Common myeloid progenitor, CD34-positive (primary cell): ENCODE measurements around the gene NFE2L1.

Experiments
- CTCF ChIA-PET: fragments of 350-600 bp; sonication (Branson Sonifier 250); formaldehyde crosslinking; loops from one replicate; lab custom pipeline; 2021; ENCODE audit warnings: antibody characterized with exemption; lab: Charles Lee
- POLR2A ChIA-PET: fragments of 350-600 bp; sonication (Branson Sonifier 250); formaldehyde crosslinking; loops from one replicate; lab custom pipeline; 2021; ENCODE audit warnings: antibody characterized with exemption; lab: Charles Lee
- DNase-seq, 3 donors: peaks; one replicate each; pipeline versions ENCODE4 v3.0.0 to v3.0.0-alpha.2; 2013
- H3K27ac ChIP-seq, 2 experiments: 1 replicate in 1 of 2; 2 replicates in 1 of 2; pipeline ENCODE4 v1.7.0; 2013; ENCODE audit warnings: inconsistent platforms in 2 of 2, low read length in 2 of 2, mild to moderate bottlenecking in 2 of 2, low read depth in 1 of 2, moderate library complexity in 1 of 2; ENCODE audit not compliant: severe bottlenecking in 2 of 2, insufficient read depth in 1 of 2, poor library complexity in 1 of 2
- H3K27me3 ChIP-seq, 5 experiments: replicated peaks in 2 of 5; 1 replicate in 3 of 5; 2 replicates in 2 of 5; pipeline versions ENCODE4 v1.6.1 to v1.7.0; 2013; ENCODE audit warnings: low read length in 4 of 5, mild to moderate bottlenecking in 2 of 5, moderate library complexity in 2 of 5, inconsistent platforms in 1 of 5; ENCODE audit not compliant: insufficient read depth in 5 of 5, control insufficient read depth in 4 of 5
- H3K36me3 ChIP-seq, 4 experiments: 1 replicate in 2 of 4; 2 replicates in 2 of 4; pipeline versions ENCODE4 v1.6.1 to v1.7.0; 2013; ENCODE audit warnings: low read length in 3 of 4, control low read depth in 1 of 4, mild to moderate bottlenecking in 1 of 4; ENCODE audit not compliant: control insufficient read depth in 4 of 4, insufficient read depth in 4 of 4
- H3K4me1 ChIP-seq, 4 experiments: 1 replicate in 3 of 4; 2 replicates in 1 of 4; pipeline versions ENCODE4 v1.6.1 to v1.7.1; 2013; ENCODE audit warnings: low read length in 3 of 4, mild to moderate bottlenecking in 3 of 4, control low read depth in 1 of 4, inconsistent platforms in 1 of 4, moderate library complexity in 1 of 4; ENCODE audit not compliant: control insufficient read depth in 4 of 4, insufficient read depth in 4 of 4; ENCODE audit errors: control extremely low read depth in 1 of 4
- H3K4me3 ChIP-seq, 7 experiments: 1 replicate in 4 of 7; 2 replicates in 3 of 7; pipeline versions ENCODE4 v1.5.1 to v1.7.0; 2013; ENCODE audit warnings: mild to moderate bottlenecking in 7 of 7, low read length in 6 of 7, moderate library complexity in 6 of 7, inconsistent platforms in 2 of 7, low read depth in 2 of 7, control low read depth in 1 of 7; ENCODE audit not compliant: insufficient read depth in 4 of 7, control insufficient read depth in 1 of 7; ENCODE audit errors: extremely low read depth in 1 of 7
- H3K9me3 ChIP-seq, 5 experiments: 1 replicate in 4 of 5; 2 replicates in 1 of 5; pipeline versions ENCODE4 v1.6.1 to v1.7.1; 2013; ENCODE audit warnings: low read length in 4 of 5, mild to moderate bottlenecking in 2 of 5, inconsistent platforms in 1 of 5, low read depth in 1 of 5, moderate library complexity in 1 of 5; ENCODE audit not compliant: control insufficient read depth in 4 of 5, insufficient read depth in 2 of 5; ENCODE audit errors: control extremely low read depth in 1 of 5
- WGBS: methylation state at CpG from one replicate; pipeline ENCODE4 v1.1.5; 2013; ENCODE audit not compliant: insufficient coverage; 5-methylcytosine and 5-hydroxymethylcytosine counted together

The NFE2L1 gene

GRCh38 chr17:48045316-48046001, 2.7 kb upstream of the NFE2L1 start:
- CTCF ChIA-PET: interaction anchor here (1.1 to 4.8 kb wide), 7 partner anchors 13 to 35 kb away, joined by 3 to 36 read pairs (median 4); no protein-coding TSS in a partner anchor
- Histone ChIP-seq H3K27me3 (no peaks in the 10 kb centered on the region), H3K4me1 (peaks cover 7 to 30% (median 23%) of the 10 kb centered on the region in 4 experiments), H3K36me3 (peaks cover 0 to 6% (median under 1%) of the 10 kb centered on the region in 4 experiments), H3K4me3 (no peak overlapping the region), H3K9me3 (no peaks in the 10 kb centered on the region), H3K27ac (no peak overlapping the region)
- WGBS: 86% methylated on average over 2 of the region's 8 CpGs
- POLR2A ChIA-PET: interaction anchor here (0.7 kb wide), 1 partner anchor 9 kb away, joined by 3 read pairs; no protein-coding TSS in a partner anchor
- no peak for DNase-seq

GRCh38 chr17:48046296-48046695, 1.9 kb upstream of the NFE2L1 start:
- Histone ChIP-seq H3K36me3 (peaks cover 3 to 15% (median 6%) of the 10 kb centered on the region in 4 experiments), H3K4me3 (peak overlapping the region in 2 of 7 experiments; percentile 93 to 94), H3K27ac (no peak overlapping the region), H3K9me3 (no peaks in the 10 kb centered on the region), H3K4me1 (peaks cover 7 to 39% (median 29%) of the 10 kb centered on the region in 4 experiments), H3K27me3 (no peaks in the 10 kb centered on the region)
- POLR2A ChIA-PET: no interaction called here
- WGBS: 96% methylated on average over 7 of the region's 7 CpGs
- DNase-seq: no peak
- CTCF ChIA-PET: interaction anchor here (1.6 to 4.8 kb wide), 4 partner anchors 12 to 21 kb away, joined by 4 to 36 read pairs (median 9); no protein-coding TSS in a partner anchor

DNA sequence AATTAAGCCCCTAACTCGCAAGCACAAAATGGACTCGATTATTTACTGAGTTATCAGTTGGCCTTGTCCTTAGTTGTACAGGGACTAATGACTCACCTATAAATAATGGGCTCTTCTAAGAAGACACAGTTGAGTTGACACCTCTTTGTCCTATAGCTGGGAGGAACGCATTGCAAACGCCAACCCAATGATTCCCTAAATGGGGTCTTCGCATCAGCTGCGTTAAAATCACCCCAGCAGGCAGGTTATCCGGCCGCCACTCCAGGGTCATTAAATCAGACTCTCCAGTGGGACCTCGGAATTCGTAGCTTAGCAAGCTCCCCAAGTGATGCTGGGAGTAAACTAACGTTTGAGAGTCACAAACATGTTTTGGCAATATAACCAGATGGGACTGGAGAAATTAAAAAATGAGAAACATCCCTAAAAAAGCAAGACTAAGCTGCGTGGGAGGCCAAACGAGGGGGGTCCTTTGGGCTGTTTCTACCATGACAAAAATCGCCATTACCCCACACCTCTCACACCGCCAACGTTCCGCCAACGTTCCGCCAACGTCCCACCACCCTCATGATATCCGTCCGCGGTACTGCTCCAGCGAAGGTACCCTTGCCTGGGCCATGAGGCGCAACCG, 932 bp upstream of the NFE2L1 start:
- peaks cover 7 to 48% (median 36%) of the 10 kb centered on the region in 4 experiments for H3K4me1 ChIP-seq
- no peaks in the 10 kb centered on the region for H3K9me3 ChIP-seq
- H3K27me3 ChIP-seq: no peaks in the 10 kb centered on the region
- H3K27ac ChIP-seq: peak overlapping the region; percentile 88 to 94
- peak overlapping the region; percentile 50 to 94 (median 80) for H3K4me3 ChIP-seq
- 9% methylated on average over 19 of the region's 26 CpGs for WGBS
- peaks cover 4 to 24% (median 9%) of the 10 kb centered on the region in 4 experiments for H3K36me3 ChIP-seq
- ChIA-PET CTCF (interaction anchor here (0.8 to 4.8 kb wide), 11 partner anchors 10 to 220 kb away, joined by 3 to 36 read pairs (median 5); no protein-coding TSS in a partner anchor), POLR2A (interaction anchor here (0.9 to 1.3 kb wide), 2 partner anchors 16 to 20 kb away, joined by 3 to 8 read pairs; no protein-coding TSS in a partner anchor)
- DNase-seq: peak in 1 of 3 donors; percentile 22

GRCh38 chr17:48048384-48049126, 396 bp downstream of the NFE2L1 start:
- Histone ChIP-seq H3K4me1 (peaks cover 7 to 61% (median 49%) of the 10 kb centered on the region in 4 experiments), H3K4me3 (peak overlapping the region; percentile 50 to 94 (median 84)), H3K9me3 (no peaks in the 10 kb centered on the region), H3K27me3 (no peaks in the 10 kb centered on the region), H3K27ac (peak overlapping the region; percentile 69 to 94), H3K36me3 (peaks cover 4 to 37% (median 22%) of the 10 kb centered on the region in 4 experiments)
- ChIA-PET POLR2A (interaction anchor here (0.6 to 1.3 kb wide), 3 partner anchors 14 to 843 kb away, joined by 3 to 8 read pairs (median 4); no protein-coding TSS in a partner anchor), CTCF (interaction anchor here (0.9 to 4.8 kb wide), 8 partner anchors 12 to 102 kb away, joined by 3 to 36 read pairs (median 5); no protein-coding TSS in a partner anchor)
- under 1% methylated on average over 50 of the region's 53 CpGs for WGBS
- peak; percentile 40 to 77 (median 71) for DNase-seq

DNA sequence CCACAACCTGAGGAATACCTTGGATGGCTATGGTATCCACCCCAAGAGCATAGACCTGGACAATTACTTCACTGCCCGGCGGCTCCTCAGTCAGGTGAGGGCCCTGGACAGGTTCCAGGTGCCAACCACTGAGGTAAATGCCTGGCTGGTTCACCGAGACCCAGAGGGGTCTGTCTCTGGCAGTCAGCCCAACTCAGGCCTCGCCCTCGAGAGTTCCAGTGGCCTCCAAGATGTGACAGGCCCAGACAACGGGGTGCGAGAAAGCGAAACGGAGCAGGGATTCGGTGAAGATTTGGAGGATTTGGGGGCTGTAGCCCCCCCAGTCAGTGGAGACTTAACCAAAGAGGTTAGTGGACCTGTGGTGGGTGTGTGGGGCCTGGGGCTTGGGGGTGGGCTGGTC, 3.1 kb downstream of the NFE2L1 start:
- Histone ChIP-seq H3K27me3 (no peaks in the 10 kb centered on the region), H3K36me3 (peaks cover 6 to 59% (median 39%) of the 10 kb centered on the region in 4 experiments), H3K4me1 (peaks cover 7 to 58% (median 49%) of the 10 kb centered on the region in 4 experiments), H3K4me3 (peak overlapping the region in 1 of 7 experiments; percentile 16), H3K27ac (peak overlapping the region; percentile 58 to 84), H3K9me3 (no peaks in the 10 kb centered on the region)
- POLR2A ChIA-PET: no interaction called here
- CTCF ChIA-PET: no interaction called here
- 96% methylated on average over 10 of the region's 10 CpGs for WGBS
- DNase-seq: no peak

- Histone ChIP-seq H3K36me3 (peaks cover 9 to 65% (median 44%) of the 10 kb centered on the region in 4 experiments), H3K4me1 (peaks cover 5 to 52% (median 44%) of the 10 kb centered on the region in 4 experiments), H3K27ac (peak overlapping the region; percentile 58 to 84), H3K4me3 (peak overlapping the region in 1 of 7 experiments; percentile 25), H3K27me3 (no peaks in the 10 kb centered on the region), H3K9me3 (no peaks in the 10 kb centered on the region)
- ChIA-PET CTCF (interaction anchor here (0.8 to 2.0 kb wide), 8 partner anchors 10 to 567 kb away, joined by 3 to 9 read pairs (median 5); no protein-coding TSS in a partner anchor), POLR2A (no interaction called here)
- DNase-seq: peak; percentile 84 to 96 (median 93)
- 97% methylated on average over 3 of the region's 5 CpGs for WGBS
Measured at GRCh38 chr17:48051706-48052486, 3.7 kb downstream of the NFE2L1 start.
